Breast epithelium (tissue), 4 donors: ENCODE data around the gene AATK. TPM values are rescaled to one million over a fixed set of nuclear protein-coding genes. Genes with fewer than 3 reads are reported as not detected.

Experiments used
- DNase-seq, 2 donors: peaks; one replicate each; pipeline ENCODE4 v3.0.0-alpha.2; 2019; ENCODE audit warnings: low spot score in 2 of 2
- H3K27ac ChIP-seq, 2 donors: fragments of 200-600 bp; sonication (generic) in 1 of 2; one replicate each; pipeline ENCODE4 v1.5.1; 2016 to 2019; ENCODE audit warnings: mild to moderate bottlenecking in 1 of 2
- H3K27me3 ChIP-seq, 2 donors: fragments of 200-600 bp; sonication (generic) in 1 of 2; one replicate each; pipeline versions ENCODE4 v1.5.1 to v1.6.0; 2017 to 2019; ENCODE audit warnings: control low read depth in 1 of 2, mild to moderate bottlenecking in 1 of 2
- H3K36me3 ChIP-seq: fragments of 200-600 bp; one replicate; pipeline ENCODE4 v1.5.1; 2019
- H3K4me1 ChIP-seq, 2 donors: fragments of 200-600 bp; sonication (generic); one replicate each; pipeline ENCODE4 v1.5.1; 2016 to 2019; ENCODE audit warnings: control low read depth in 1 of 2
- H3K4me3 ChIP-seq, 3 donors: fragments of 200-600 bp; sonication (generic); 1 replicate in 2 of 3; 2 replicates in 1 of 3; pipeline ENCODE4 v1.5.1; 2016 to 2019; ENCODE audit warnings: mild to moderate bottlenecking in 3 of 3, moderate library complexity in 2 of 3
- H3K9me3 ChIP-seq, 2 donors: fragments of 200-600 bp; sonication (generic) in 1 of 2; one replicate each; pipeline ENCODE4 v1.5.1; 2016 to 2019; ENCODE audit warnings: control low read depth in 1 of 2
- POLR2A ChIP-seq: fragments of 450-650 bp; IDR thresholded peaks from one replicate; pipeline ENCODE4 v1.6.1; 2016; ENCODE audit warnings: antibody characterized with exemption, mild to moderate bottlenecking, moderate library complexity
- POLR2AphosphoS5 ChIP-seq, 3 donors: sonication (generic); formaldehyde crosslinking; IDR thresholded peaks; one replicate each; pipeline ENCODE4 v1.6.1; 2017; ENCODE audit warnings: antibody characterized with exemption in 3 of 3
- intact Hi-C: fragments of 100-400 bp; cut with DNase I; formaldehyde crosslinking; loops from one replicate; pipeline ENCODE4 v1.15.1; 2023; ENCODE audit warnings: low total_unique reads
- total RNA-seq, 3 donors: library from RNA; depleted of rRNA; stranded (reverse); fragments of >200 nt; gene quantifications; one replicate each; pipeline ENCODE4 v1.1.0, GENCODE V29; 2016
- TF ChIP-seq, protein P1 (sequence below), 3 donors: fragments of 450-650 bp; IDR thresholded peaks; one replicate each; pipeline ENCODE4 v1.5.1; 2016 to 2017; ENCODE audit warnings: antibody characterized with exemption in 3 of 3, mild to moderate bottlenecking in 3 of 3, moderate library complexity in 3 of 3

The AATK gene
- total RNA-seq, 3 donors from 2014 or later, result under 0.01 to 0.98 (median 0.73) TPM

DNA sequence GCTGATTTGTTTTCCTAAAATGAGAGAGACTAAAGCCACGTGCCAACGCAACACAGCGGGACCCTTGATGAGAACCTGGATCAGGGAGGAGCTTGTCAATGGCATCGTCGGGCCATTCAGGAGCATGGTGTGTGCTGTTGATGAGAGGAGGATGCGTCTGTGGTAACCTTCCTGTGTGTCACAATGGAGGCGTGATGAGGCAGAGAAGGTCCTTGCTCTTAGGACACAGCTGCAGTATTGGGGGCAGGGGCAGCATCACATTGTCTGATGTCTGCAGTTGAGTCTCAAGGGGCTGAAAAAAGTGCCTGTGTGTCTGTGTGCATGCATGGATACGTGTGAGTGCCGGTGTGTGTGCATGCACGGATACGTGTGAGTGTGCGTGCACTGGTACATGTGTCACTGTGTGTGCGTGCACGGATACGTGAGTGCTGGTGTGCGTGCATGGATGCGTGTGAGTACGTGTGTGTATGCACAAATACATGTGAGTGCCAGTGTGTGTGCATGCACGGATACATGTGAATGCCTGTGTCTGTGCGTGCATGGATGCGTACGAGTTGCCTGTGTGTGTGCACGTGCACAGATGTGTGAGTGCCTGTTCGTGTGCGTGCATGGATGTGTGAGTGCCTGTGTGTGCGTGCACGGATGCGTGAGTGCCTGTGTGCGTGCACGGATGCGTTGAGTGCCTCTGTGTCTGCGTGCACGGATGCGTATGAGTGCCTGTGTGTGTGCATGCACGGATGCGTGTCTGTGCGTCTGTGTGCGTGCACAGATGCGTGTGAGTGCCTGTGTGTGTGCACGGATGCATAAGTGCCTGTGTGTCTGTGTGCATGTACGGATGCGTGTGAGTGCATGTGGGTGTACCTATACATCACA, 91.8 kb downstream of the AATK start:
- H3K27me3 ChIP-seq, result no peaks in the 10 kb centered on the region
- H3K4me3 ChIP-seq, result no peak overlapping the region
- TF ChIP-seq POLR2A (no peak), POLR2AphosphoS5 (IDR thresholded peaks at IDR 0.05) (no peak)
- TF ChIP-seq, protein P1, sequence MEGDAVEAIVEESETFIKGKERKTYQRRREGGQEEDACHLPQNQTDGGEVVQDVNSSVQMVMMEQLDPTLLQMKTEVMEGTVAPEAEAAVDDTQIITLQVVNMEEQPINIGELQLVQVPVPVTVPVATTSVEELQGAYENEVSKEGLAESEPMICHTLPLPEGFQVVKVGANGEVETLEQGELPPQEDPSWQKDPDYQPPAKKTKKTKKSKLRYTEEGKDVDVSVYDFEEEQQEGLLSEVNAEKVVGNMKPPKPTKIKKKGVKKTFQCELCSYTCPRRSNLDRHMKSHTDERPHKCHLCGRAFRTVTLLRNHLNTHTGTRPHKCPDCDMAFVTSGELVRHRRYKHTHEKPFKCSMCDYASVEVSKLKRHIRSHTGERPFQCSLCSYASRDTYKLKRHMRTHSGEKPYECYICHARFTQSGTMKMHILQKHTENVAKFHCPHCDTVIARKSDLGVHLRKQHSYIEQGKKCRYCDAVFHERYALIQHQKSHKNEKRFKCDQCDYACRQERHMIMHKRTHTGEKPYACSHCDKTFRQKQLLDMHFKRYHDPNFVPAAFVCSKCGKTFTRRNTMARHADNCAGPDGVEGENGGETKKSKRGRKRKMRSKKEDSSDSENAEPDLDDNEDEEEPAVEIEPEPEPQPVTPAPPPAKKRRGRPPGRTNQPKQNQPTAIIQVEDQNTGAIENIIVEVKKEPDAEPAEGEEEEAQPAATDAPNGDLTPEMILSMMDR (IDR thresholded peaks at IDR 0.05), result no peak
- DNase-seq, result no peak
- H3K36me3 ChIP-seq, result no peaks in the 10 kb centered on the region
- no peaks in the 10 kb centered on the region for H3K9me3 ChIP-seq
- intact Hi-C loops, result loop anchor here (5.0 kb wide), 1 partner anchor 873 kb away; the partner anchor contains the start of gene MYADML2
- no peak overlapping the region for H3K27ac ChIP-seq
- peaks cover 5 to 10% of the 10 kb centered on the region in 2 donors for H3K4me1 ChIP-seq

DNA sequence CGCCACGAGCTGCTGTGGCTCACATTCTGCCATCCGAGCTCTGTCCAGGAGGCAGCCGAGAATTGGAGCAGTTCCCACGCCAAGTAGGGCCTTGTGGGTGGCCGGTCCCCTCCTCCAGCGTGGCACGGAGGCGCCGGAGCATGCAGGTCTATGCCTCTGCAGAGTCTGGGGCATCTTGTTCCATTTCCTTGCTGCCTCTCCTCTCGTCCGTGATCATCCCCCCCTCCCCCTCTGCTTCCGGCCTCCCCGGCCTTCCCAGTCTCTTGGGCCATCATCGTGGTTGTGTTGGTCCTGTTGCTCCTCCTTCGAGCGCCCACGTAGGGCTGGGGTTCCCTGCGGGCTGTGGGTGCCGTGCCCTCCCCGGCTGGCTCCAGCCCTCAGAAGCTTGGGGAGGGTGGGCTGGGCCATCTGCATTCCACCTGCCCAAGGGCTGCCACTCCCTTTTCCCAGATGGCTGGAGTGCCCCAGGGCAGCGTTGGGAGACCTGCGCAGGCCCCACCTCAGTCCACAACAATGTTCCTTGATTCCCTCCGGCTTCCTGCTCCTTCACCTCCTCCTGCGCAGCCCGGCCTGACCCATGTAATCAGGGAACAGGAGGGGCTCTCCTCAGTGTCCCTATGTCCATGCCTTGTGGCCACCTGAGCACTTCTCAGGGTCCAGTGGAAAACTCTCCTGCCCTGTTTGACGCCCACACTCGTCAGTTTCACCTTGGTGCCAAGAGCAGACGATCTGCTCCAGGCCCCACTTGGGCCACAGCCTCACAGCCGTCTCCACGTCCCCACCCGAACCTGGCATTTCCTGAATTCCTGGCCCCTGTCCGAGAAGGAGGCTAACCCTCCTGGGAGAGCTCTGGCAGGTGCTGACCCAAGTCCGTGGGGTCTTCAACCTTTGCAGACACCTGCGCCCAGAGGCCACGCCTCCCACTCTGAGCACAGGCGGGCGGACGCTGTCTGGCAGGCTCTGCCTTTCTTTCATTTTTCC, 94.0 kb downstream of the AATK start:
- Histone ChIP-seq H3K4me1 (peaks cover 5 to 10% of the 10 kb centered on the region in 2 donors), H3K36me3 (no peaks in the 10 kb centered on the region), H3K27me3 (no peaks in the 10 kb centered on the region), H3K9me3 (no peaks in the 10 kb centered on the region), H3K4me3 (no peak overlapping the region), H3K27ac (peak overlapping the region; percentile 48 to 66)
- DNase-seq, result no peak
- intact Hi-C loops, result loop anchor here (5.0 kb wide), 1 partner anchor 875 kb away; the partner anchor contains the start of gene MYADML2
- TF ChIP-seq, protein P1 (IDR thresholded peaks at IDR 0.05), result no peak
- TF ChIP-seq POLR2A, result no peak
- TF ChIP-seq POLR2AphosphoS5 (IDR thresholded peaks at IDR 0.05), result no peak

DNA sequence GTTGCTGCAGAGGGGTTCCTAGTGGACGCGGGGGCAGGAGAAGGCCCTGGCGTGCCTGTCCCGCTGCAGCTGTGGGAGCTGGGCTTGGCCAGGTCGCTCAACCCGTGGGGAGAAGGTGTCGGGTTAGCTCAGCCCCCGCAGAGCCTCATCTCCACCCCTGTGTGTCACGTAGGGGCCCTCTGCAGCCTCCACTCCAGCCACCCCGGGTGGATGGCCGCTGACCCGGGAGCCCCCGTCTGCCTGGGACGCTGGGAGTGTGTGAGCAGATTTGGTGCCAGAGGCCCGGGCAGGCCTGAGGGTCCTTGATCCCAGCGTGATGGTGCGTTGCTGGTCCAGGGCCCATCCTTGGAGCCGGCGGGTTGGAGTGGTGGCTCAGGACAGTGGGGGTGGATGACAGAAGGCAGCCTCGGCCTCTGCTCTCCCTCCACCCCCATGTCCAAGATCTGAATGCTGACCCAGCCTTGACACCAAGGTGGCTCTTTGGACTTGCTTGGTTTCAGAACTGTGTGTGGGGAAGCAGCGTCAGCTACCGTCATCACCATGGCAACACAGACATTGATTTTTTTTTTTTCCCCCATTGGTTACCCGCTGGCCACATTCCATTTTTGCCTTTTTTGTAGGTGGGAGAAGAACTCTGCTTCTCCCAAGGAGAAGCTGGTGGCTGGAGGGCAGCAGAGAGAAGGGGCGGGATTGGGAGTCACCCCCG, 95.3 kb downstream of the AATK start:
- no peak overlapping the region for H3K4me3 ChIP-seq
- no peak for DNase-seq
- H3K27me3 ChIP-seq, result no peaks in the 10 kb centered on the region
- H3K36me3 ChIP-seq, result no peaks in the 10 kb centered on the region
- no peak overlapping the region for H3K27ac ChIP-seq
- H3K9me3 ChIP-seq, result no peaks in the 10 kb centered on the region
- intact Hi-C loops, result loop anchor here (5.0 kb wide), 1 partner anchor 877 kb away; the partner anchor contains the start of gene MYADML2
- no peak for TF ChIP-seq POLR2AphosphoS5 (IDR thresholded peaks at IDR 0.05)
- TF ChIP-seq, protein P1 (IDR thresholded peaks at IDR 0.05), result no peak
- TF ChIP-seq POLR2A, result no peak
- peaks cover 5 to 12% of the 10 kb centered on the region in 2 donors for H3K4me1 ChIP-seq

DNA sequence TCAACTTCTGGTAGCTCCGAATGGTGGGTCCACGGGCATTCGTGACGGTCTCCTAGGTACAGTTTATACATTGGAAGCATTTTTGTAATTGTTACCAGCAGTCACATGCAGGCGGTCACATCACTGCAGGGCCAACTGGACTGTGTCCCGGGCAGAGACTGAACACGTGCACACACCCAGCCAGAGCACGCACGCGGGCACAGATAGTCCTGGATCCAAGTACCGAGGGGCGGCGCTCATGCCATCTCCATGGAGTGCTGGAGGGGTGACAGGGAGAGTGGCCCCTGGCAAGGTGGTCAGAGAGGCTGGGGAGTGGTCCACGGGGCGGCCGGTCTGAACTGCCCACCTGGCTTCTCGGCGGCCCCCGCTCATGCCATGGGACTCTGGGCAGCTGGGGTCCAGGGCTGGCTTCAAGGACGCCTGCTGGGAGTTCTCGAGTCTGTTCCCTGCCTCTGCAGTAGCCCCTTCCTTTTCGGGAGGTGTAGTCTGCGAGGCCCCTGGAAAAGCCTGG, 96.8 kb downstream of the AATK start:
- DNase-seq, result no peak
- Histone ChIP-seq H3K4me1 (peaks cover 18 to 27% of the 10 kb centered on the region in 2 donors), H3K27ac (no peak overlapping the region), H3K27me3 (no peaks in the 10 kb centered on the region), H3K9me3 (no peaks in the 10 kb centered on the region), H3K36me3 (no peaks in the 10 kb centered on the region), H3K4me3 (no peak overlapping the region)
- TF ChIP-seq POLR2AphosphoS5 (IDR thresholded peaks at IDR 0.05) (no peak), POLR2A (no peak)
- TF ChIP-seq, protein P1 (IDR thresholded peaks at IDR 0.05), result no peak
- intact Hi-C loops, result no loop called here
